ENCODE measurements around the gene RERE.

The RERE gene

DNA sequence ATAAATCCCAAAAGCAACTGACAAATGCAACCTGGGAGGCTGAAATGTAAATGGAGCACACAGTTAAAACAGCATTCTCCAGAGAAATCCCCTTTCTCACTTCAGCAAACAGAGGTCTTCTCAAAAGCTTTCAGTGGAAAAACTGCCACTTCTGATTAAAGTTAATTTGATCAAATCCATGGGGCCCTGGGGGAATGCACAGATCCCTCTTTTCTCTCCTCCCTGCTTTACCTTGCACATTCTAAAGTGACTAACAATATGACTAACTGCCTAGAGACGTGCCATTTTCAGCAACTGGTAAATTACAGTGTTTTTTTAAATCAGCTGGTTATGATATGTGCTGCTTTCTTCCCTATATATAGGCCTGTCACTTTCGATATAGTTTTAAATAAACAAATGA, 142.5 kb downstream of the RERE start (continued):
- TF ChIP-seq KLF16 (tag by site-specific recombination; IDR thresholded peaks at IDR 0.05) (no peak), FEZF1 (tag by site-specific recombination; IDR thresholded peaks at IDR 0.05) (peak; percentile 77), ZFP37 (tag by site-specific recombination; IDR thresholded peaks at IDR 0.05) (no peak), ZNF473 (tag by site-specific recombination; IDR thresholded peaks at IDR 0.05) (no peak), ZNF510 (tag by site-specific recombination; IDR thresholded peaks at IDR 0.05; ENCODE audit: insufficient replicate concordance) (no peak), ZNF423 (tag by site-specific recombination; IDR thresholded peaks at IDR 0.05) (no peak), ZNF37A (tag by site-specific recombination; IDR thresholded peaks at IDR 0.05) (no peak), WT1 (tag by site-specific recombination; IDR thresholded peaks at IDR 0.05) (no peak)
- TF ChIP-seq, protein P1, sequence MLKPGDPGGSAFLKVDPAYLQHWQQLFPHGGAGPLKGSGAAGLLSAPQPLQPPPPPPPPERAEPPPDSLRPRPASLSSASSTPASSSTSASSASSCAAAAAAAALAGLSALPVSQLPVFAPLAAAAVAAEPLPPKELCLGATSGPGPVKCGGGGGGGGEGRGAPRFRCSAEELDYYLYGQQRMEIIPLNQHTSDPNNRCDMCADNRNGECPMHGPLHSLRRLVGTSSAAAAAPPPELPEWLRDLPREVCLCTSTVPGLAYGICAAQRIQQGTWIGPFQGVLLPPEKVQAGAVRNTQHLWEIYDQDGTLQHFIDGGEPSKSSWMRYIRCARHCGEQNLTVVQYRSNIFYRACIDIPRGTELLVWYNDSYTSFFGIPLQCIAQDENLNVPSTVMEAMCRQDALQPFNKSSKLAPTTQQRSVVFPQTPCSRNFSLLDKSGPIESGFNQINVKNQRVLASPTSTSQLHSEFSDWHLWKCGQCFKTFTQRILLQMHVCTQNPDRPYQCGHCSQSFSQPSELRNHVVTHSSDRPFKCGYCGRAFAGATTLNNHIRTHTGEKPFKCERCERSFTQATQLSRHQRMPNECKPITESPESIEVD (tag by site-specific recombination; IDR thresholded peaks at IDR 0.05): peak; percentile 81

DNA sequence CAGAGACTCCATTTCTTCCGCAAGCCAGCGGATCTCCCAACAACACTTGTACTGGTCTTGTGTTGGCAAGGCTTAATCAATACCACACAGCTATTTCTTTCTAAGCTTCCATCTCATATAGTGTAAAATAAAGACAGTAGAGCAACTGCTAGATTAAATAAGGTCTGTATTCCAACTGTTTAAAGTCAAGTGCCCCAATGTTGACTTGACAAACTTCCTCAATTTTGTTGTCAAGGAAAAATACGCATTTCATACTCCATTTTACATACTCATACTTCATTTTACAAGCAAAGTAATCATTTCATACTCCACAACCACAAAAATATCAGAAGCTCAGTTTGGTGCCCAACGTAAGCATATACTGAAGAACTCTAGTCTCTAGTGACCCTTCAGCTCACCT, 143.0 kb downstream of the RERE start:
- POLR2A ChIA-PET: no interaction called here
- CTCF ChIA-PET: interaction anchor here (0.6 to 7.5 kb wide), 10 partner anchors 27 to 298 kb away, joined by 3 to 77 read pairs (median 3); no protein-coding TSS in a partner anchor
- peaks cover 34% of the 10 kb centered on the region for H3K4me1 ChIP-seq (ENCODE audit: control insufficient read depth, insufficient read depth, low read length)
- no peaks in the 10 kb centered on the region for H3K9me3 ChIP-seq (ENCODE audit: control insufficient read depth, insufficient read depth, low read depth, low read length)
- no peak overlapping the region for H3K27ac ChIP-seq (ENCODE audit: extremely low read depth, low read depth, low read length)
- no peaks in the 10 kb centered on the region for H3K36me3 ChIP-seq (ENCODE audit: control insufficient read depth in 2 of 2, insufficient read depth in 1 of 2, low read length in 2 of 2)
- H3K4me3 ChIP-seq (ENCODE audit: low read depth, low read length): no peak overlapping the region
- TF ChIP-seq REPIN1 (tag by site-specific recombination; IDR thresholded peaks at IDR 0.05; ENCODE audit: low read depth): no peak
- no peak for TF ChIP-seq ZSCAN30 (tag by site-specific recombination; IDR thresholded peaks at IDR 0.05)
- TF ChIP-seq MYNN (tag by site-specific recombination; IDR thresholded peaks at IDR 0.05; ENCODE audit: borderline replicate concordance): no peak
- no peak for TF ChIP-seq ZNF350 (tag by site-specific recombination; IDR thresholded peaks at IDR 0.05)
- no peak for TF ChIP-seq ZNF292 (tag by site-specific recombination; IDR thresholded peaks at IDR 0.05; ENCODE audit: borderline replicate concordance, low read depth)
- no peak for TF ChIP-seq OVOL3 (tag by site-specific recombination; IDR thresholded peaks at IDR 0.05)
- TF ChIP-seq ZXDB (tag by site-specific recombination; IDR thresholded peaks at IDR 0.05): no peak
- TF ChIP-seq TRIM28 (IDR thresholded peaks at IDR 0.05; ENCODE audit: borderline replicate concordance, low read length): no peak
- TF ChIP-seq ZNF169 (tag by site-specific recombination; IDR thresholded peaks at IDR 0.05): no peak
- no peak for TF ChIP-seq YY1 (tag by site-specific recombination; IDR thresholded peaks at IDR 0.05)
- no peak for TF ChIP-seq ZFHX2 (tag by site-specific recombination; conservative IDR thresholded peaks at IDR 0.05)

DNA sequence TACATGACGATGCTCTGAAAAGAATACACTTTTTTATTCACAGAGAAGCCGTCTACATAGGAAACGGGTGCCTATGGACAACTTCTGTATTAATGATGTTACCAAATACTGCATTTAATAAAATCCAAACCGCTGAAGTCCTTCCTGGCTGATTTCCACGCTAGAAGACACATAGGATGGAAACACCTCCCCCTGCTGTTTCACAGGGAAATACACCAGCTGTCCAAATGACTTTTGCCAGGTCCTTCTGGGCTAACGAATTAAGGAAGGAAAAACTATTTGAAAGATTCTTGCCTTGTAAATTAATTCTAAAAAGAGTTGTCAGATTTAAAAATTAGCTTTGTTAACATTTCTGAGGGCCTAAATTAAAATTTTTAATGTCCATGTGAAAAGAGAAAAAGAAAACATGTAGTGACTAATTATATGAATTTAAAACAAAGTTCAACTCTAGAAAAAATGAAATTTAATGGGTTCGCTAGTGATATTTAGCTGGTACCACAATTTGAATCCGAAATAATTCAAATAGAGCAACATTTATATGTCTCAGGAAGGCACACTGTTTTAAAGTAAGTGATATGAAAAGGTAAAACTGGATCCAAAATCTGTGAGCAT, 146.0 kb downstream of the RERE start:
- ChIA-PET CTCF (interaction anchor here (0.6 to 7.5 kb wide), 32 partner anchors 9 to 357 kb away, joined by 3 to 77 read pairs (median 5); no protein-coding TSS in a partner anchor), POLR2A (interaction anchor here (0.6 to 1.3 kb wide), 2 partner anchors 46 to 106 kb away, joined by 3 read pairs; no protein-coding TSS in a partner anchor)
- Histone ChIP-seq H3K4me1 (ENCODE audit: control insufficient read depth, insufficient read depth, low read length) (peaks cover 35% of the 10 kb centered on the region), H3K4me3 (ENCODE audit: low read depth, low read length) (no peak overlapping the region), H3K9me3 (ENCODE audit: control insufficient read depth, insufficient read depth, low read depth, low read length) (no peaks in the 10 kb centered on the region), H3K27ac (ENCODE audit: extremely low read depth, low read depth, low read length) (no peak overlapping the region), H3K36me3 (ENCODE audit: control insufficient read depth in 2 of 2, insufficient read depth in 1 of 2, low read length in 2 of 2) (no peaks in the 10 kb centered on the region)
- TF ChIP-seq GLI2 (tag by site-specific recombination; IDR thresholded peaks at IDR 0.05; ENCODE audit: borderline replicate concordance, low read depth) (no peak), ZNF341 (tag by site-specific recombination; IDR thresholded peaks at IDR 0.05; ENCODE audit: low read depth) (peak; percentile 38; the same call in 1 of the 2 replicates), ZNF274 (IDR thresholded peaks at IDR 0.05; ENCODE audit: low read length) (no peak), ZNF274 (tag by site-specific recombination; IDR thresholded peaks at IDR 0.05; ENCODE audit: borderline replicate concordance) (no peak), ZNF660 (tag by site-specific recombination; IDR thresholded peaks at IDR 0.05) (peak; percentile 81), ZNF654 (tag by site-specific recombination; IDR thresholded peaks at IDR 0.05; ENCODE audit: low read depth) (peak; percentile 57)
- TF ChIP-seq, protein P2, sequence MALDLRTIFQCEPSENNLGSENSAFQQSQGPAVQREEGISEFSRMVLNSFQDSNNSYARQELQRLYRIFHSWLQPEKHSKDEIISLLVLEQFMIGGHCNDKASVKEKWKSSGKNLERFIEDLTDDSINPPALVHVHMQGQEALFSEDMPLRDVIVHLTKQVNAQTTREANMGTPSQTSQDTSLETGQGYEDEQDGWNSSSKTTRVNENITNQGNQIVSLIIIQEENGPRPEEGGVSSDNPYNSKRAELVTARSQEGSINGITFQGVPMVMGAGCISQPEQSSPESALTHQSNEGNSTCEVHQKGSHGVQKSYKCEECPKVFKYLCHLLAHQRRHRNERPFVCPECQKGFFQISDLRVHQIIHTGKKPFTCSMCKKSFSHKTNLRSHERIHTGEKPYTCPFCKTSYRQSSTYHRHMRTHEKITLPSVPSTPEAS (tag by site-specific recombination; IDR thresholded peaks at IDR 0.05): no peak
- TF ChIP-seq, protein P3, sequence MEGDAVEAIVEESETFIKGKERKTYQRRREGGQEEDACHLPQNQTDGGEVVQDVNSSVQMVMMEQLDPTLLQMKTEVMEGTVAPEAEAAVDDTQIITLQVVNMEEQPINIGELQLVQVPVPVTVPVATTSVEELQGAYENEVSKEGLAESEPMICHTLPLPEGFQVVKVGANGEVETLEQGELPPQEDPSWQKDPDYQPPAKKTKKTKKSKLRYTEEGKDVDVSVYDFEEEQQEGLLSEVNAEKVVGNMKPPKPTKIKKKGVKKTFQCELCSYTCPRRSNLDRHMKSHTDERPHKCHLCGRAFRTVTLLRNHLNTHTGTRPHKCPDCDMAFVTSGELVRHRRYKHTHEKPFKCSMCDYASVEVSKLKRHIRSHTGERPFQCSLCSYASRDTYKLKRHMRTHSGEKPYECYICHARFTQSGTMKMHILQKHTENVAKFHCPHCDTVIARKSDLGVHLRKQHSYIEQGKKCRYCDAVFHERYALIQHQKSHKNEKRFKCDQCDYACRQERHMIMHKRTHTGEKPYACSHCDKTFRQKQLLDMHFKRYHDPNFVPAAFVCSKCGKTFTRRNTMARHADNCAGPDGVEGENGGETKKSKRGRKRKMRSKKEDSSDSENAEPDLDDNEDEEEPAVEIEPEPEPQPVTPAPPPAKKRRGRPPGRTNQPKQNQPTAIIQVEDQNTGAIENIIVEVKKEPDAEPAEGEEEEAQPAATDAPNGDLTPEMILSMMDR (tag by site-specific recombination; IDR thresholded peaks at IDR 0.05): peak; percentile 51; the same call in 1 of the 2 replicates

Data from HEK293 (cell line).